Nephron (organoid): ENCODE results near the gene DPEP1.

Experiments
- H3K27ac Mint-ChIP-seq, 3 experiments: 2 replicates each; pipeline ENCODE4 v1.8.0; 2020; ENCODE audit warnings: mixed read lengths in 3 of 3, mild to moderate bottlenecking in 2 of 3, moderate library complexity in 1 of 3
- H3K27me3 Mint-ChIP-seq: 2 replicates; pipeline ENCODE4 v1.8.0; 2021; ENCODE audit warnings: low read depth, mild to moderate bottlenecking, moderate library complexity, mixed read lengths
- H3K36me3 Mint-ChIP-seq: 2 replicates; pipeline ENCODE4 v1.8.0; 2020; ENCODE audit warnings: low read depth, mixed read lengths
- H3K4me1 Mint-ChIP-seq: 2 replicates; pipeline ENCODE4 v1.8.0; 2020; ENCODE audit warnings: mixed read lengths
- H3K4me3 Mint-ChIP-seq, 3 experiments: 2 replicates each; pipeline ENCODE4 v1.8.0; 2020; ENCODE audit warnings: mild to moderate bottlenecking in 3 of 3, mixed read lengths in 3 of 3, moderate library complexity in 2 of 3
- H3K9me3 Mint-ChIP-seq: 2 replicates; pipeline ENCODE4 v1.8.0; 2020; ENCODE audit warnings: mixed read lengths
- TF ChIP-seq, protein P1 (sequence below), 3 experiments: fragments of 200-600 bp; sonication (generic); IDR thresholded peaks; one replicate each; pipeline ENCODE4 v1.5.0; 2021; ENCODE audit warnings: antibody characterized with exemption in 3 of 3; ENCODE audit not compliant: unreplicated experiment in 3 of 3

The DPEP1 gene

DNA sequence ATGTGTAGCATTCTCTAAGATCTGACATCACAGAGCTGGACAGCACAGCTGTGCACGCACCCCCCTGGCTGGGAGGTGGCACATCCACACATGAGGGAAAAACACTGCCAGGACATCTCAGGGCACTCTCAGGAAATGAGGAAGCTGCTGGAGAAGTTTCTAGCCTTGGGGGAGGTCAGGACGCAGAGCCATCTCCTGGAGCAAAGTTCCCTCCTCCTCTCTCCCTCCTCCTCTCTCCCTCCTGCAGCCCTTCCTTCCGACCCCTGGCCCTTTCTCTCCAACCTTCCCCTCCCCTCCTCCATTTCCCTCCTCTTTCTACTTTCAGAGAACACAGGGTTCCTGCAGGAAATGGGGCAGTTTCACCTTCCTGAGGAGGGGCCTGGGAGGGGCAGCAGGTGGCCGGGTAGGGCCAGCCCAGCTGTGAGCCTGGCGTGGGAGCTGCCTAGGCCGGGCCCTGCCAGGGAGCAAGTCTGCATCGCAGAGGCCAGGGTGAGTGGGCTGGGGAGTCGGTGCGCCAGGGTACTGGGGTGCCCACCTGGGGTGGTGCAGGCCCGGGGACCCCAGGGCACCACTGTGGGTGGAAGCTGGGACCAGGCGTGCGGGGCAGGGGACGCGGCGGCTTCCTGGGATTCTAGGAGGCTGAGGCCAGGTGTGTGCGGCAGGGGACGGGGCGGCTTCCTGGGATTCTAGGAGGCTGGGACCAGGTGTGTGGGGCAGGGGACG, at the start of gene DPEP1:
Gene DPEP1, plus strand, starts transcription at position 412 of the 723 bp plus-strand sequence. CDS start 16,769 bp downstream, outside the sequence.
- peaks cover 6% of the 10 kb centered on the region for H3K27me3 Mint-ChIP-seq
- H3K4me3 Mint-ChIP-seq: peak within 1 kb of the TSS in 1 of 3 experiments; percentile 15
- no peaks in the 10 kb centered on the region for H3K9me3 Mint-ChIP-seq
- TF ChIP-seq, protein P1, sequence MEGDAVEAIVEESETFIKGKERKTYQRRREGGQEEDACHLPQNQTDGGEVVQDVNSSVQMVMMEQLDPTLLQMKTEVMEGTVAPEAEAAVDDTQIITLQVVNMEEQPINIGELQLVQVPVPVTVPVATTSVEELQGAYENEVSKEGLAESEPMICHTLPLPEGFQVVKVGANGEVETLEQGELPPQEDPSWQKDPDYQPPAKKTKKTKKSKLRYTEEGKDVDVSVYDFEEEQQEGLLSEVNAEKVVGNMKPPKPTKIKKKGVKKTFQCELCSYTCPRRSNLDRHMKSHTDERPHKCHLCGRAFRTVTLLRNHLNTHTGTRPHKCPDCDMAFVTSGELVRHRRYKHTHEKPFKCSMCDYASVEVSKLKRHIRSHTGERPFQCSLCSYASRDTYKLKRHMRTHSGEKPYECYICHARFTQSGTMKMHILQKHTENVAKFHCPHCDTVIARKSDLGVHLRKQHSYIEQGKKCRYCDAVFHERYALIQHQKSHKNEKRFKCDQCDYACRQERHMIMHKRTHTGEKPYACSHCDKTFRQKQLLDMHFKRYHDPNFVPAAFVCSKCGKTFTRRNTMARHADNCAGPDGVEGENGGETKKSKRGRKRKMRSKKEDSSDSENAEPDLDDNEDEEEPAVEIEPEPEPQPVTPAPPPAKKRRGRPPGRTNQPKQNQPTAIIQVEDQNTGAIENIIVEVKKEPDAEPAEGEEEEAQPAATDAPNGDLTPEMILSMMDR (IDR thresholded peaks at IDR 0.05; ENCODE audit: unreplicated experiment in 3 of 3): no peak
- peaks cover 15% of the 10 kb centered on the region for H3K4me1 Mint-ChIP-seq
- no peaks in the 10 kb centered on the region for H3K36me3 Mint-ChIP-seq
- H3K27ac Mint-ChIP-seq: peak within 1 kb of the TSS; percentile 54 to 84 (median 76)

DNA sequence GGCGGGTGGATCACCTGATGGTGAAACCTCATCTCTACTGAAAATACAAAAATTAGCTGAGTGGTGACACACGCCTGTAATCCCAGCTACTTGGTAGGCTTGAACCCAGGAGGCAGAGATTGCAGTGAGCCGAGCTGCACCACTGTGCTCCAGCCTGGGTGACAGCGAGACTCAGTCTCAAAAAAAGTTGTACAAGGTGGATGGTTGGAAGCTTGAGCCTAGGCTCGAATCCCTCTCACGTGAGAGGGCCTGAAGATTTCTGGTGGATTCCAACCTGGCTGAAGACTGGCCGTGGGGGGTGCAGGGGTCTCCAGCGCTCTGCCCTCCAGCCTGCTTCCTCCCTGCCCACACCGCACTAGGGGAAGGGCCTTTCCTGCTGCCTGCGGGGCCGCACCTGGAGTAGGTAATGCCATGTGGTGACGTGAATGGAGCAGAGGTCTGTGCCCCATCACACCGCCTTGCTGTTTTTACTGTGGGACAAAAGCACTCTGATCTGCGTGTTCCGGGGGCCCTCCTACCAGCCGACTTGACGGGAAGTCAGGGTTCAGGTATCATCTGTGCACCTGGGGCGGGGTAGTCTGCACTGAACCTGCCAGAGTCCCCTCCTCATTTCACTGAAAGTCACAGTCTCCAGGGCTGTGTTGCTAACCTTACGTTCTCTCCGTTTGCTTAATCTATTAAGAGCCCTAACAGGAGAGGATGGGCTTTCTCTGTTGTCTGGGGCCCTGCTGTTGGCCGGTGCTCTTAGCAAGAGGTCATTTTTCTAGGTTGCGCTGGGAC, 48.8 kb upstream of the DPEP1 start:
- no peaks in the 10 kb centered on the region for H3K9me3 Mint-ChIP-seq
- peaks cover 4% of the 10 kb centered on the region for H3K27me3 Mint-ChIP-seq
- TF ChIP-seq, protein P1 (IDR thresholded peaks at IDR 0.05; ENCODE audit: unreplicated experiment in 3 of 3): no peak
- peak overlapping the region; percentile 55 to 82 (median 75) for H3K4me3 Mint-ChIP-seq
- peak overlapping the region in 2 of 3 experiments; percentile 59 to 64 for H3K27ac Mint-ChIP-seq
- H3K36me3 Mint-ChIP-seq: peaks cover 32% of the 10 kb centered on the region
- peaks cover 37% of the 10 kb centered on the region for H3K4me1 Mint-ChIP-seq

DNA sequence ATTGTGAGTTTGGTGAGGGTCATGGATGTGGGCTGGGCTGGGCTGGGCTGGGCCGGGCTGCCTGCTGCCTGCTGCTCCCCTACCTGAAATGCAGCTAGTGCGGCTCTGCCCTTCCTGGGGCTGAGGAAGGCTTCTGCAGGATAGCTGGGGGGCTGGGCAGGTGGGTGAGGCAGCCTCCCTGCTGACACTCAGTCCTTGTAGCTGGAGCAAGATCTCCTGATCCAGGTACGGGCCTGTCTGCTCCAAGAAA, 48.3 kb upstream of the DPEP1 start:
- peak overlapping the region; percentile 55 to 82 (median 75) for H3K4me3 Mint-ChIP-seq
- TF ChIP-seq, protein P1 (IDR thresholded peaks at IDR 0.05; ENCODE audit: unreplicated experiment in 3 of 3): no peak
- peak overlapping the region in 1 of 3 experiments; percentile 64 for H3K27ac Mint-ChIP-seq
- H3K27me3 Mint-ChIP-seq: peaks cover 4% of the 10 kb centered on the region
- no peaks in the 10 kb centered on the region for H3K9me3 Mint-ChIP-seq
- H3K4me1 Mint-ChIP-seq: peaks cover 37% of the 10 kb centered on the region
- H3K36me3 Mint-ChIP-seq: peaks cover 32% of the 10 kb centered on the region

DNA sequence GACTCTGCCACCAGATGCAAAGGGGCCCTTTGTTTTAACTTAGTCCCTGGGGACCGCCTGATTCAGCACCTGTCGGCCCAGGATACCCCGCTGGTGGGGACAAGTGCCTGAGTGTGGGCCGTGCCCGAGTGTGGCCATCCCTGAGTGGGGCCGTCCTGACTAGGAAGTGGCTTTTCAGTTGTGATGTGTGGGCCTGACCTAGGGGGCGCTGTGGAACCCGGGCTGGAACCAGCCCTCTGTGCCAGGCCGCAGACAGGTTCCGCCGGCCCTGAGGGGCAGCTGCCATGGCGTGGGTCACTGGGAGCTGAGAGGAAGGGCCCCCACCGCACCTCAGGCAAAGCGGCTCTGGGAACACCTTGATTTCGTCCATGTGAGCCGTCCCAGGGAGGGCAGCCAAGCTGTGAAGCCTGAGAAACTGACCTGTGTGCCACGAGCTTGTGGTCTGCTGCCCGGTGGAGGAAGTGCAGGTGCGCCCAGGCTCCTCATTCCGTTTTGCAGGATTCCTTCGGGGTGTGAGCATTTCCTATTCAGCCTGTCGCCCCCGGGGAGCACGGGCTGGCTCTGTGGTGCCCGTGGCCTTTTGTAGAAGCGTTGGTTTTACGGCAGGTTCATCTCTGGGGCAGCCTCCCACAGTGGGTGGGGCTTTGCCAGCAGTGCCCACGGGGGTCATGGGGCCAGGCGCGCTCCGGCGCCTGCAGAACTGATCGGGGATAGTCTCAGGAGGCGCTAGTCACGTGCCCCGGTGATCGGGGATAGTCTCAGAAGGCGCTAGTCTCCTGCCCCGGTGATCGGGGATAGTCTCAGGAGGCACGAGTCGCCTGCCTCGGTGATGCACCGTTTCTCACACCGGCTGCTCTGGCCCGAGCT, 47.7 kb upstream of the DPEP1 start:
- Mint-ChIP-seq H3K4me3 (peak overlapping the region; percentile 35 to 53 (median 37)), H3K27ac (peak overlapping the region in 1 of 3 experiments; percentile 85), H3K4me1 (peaks cover 37% of the 10 kb centered on the region), H3K9me3 (no peaks in the 10 kb centered on the region), H3K27me3 (peaks cover 4% of the 10 kb centered on the region), H3K36me3 (peaks cover 32% of the 10 kb centered on the region)
- TF ChIP-seq, protein P1 (IDR thresholded peaks at IDR 0.05; ENCODE audit: unreplicated experiment in 3 of 3): peak; percentile 42 to 64 (median 53)

DNA sequence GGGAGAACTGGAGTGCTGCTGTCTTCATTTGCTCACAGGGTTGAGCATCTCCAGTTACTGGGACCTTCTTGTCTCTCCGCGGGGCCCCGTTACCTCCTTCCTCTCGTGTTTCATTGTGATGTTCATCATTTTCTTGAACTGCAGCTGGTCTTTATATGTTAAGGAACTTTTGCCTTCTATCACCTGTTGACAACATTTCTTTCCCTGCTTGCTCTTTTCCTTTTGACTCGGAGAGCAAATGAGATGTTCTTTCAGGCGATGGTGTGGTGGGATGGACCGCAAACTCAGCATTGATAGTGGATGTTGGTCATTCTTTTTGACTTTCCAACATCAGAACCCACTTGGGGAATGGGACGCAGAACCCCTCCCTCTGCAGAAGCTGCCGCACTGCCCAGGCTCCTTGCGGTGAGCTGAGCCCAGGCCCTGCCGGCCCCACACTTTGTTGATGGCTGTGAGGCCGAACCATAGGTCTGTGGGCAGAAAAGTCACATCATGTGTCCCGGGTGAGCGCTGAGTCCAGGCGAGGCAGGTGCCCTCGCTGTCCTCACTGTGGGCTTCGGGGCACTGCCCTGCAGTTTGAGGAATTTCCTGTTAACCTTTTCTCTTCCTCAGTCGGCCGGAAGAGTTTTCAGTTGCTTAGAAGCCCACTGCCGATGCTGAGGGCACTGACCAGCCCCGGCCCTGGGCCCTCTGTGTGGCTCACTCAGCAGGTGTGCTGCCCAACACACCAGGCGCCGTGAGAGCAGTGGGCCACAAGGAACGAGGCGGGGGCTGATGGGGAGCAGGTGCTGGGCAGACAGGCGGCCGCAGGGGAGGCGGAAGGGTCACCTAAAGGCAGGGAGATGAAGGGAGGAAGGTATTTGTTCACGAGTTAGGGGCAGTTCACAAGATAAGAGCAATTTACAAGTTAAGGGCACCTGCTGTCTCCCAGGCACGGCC, 45.5 kb upstream of the DPEP1 start:
- TF ChIP-seq, protein P1 (IDR thresholded peaks at IDR 0.05; ENCODE audit: unreplicated experiment in 3 of 3): no peak
- Mint-ChIP-seq H3K4me1 (peaks cover 24% of the 10 kb centered on the region), H3K4me3 (no peak overlapping the region), H3K9me3 (no peaks in the 10 kb centered on the region), H3K36me3 (peaks cover 16% of the 10 kb centered on the region), H3K27ac (no peak overlapping the region), H3K27me3 (peaks cover 15% of the 10 kb centered on the region)
